ENCODE data around the gene GAPDH. TPM values are rescaled to one million over a fixed set of nuclear protein-coding genes. Genes with fewer than 3 reads are reported as not detected.
"Not testable (repeated sequence)": the region's sequence is repeated elsewhere in the genome, so short reads cannot be mapped to it uniquely, and the experiment has no call there.

The GAPDH gene
- total and polyA plus RNA-seq, 12 donors = 1,734 to 4,338 (median 2,450) TPM

- no peaks in the 10 kb centered on the region for H3K9me3 ChIP-seq (replicated peaks in 1 of 3)
- H3K4me1 ChIP-seq (replicated peaks in 1 of 2) = peaks cover 42 to 62% of the 10 kb centered on the region in 2 donors
- H3K36me3 ChIP-seq (replicated peaks in 1 of 2) = peaks cover 0 to 25% of the 10 kb centered on the region in 2 donors
- TF ChIP-seq CTCF (IDR thresholded peaks at IDR 0.05) (peak; percentile 37 to 53 (median 48)), POLR2A (IDR thresholded peaks at IDR 0.05) (peak in 1 of 2 donors; percentile 3)
- H3K27me3 ChIP-seq = no peaks in the 10 kb centered on the region
- peak in 6 of 7 donors; percentile 75 to 91 (median 80) for DNase-seq
- peak overlapping the region in 2 of 4 donors; percentile 67 to 85 for H3K4me3 ChIP-seq
- 11 to 14% (median 13%) methylated on average over 22 of the region's 22 CpGs for WGBS, 4 donors
- peak overlapping the region; percentile 47 to 91 (median 77) for H3K27ac ChIP-seq
- intact Hi-C loops (cut with DNase I) = no loop called here
Measured at GRCh38 chr12:6554168-6555017, 20.1 kb downstream of the GAPDH start.

- intact Hi-C loops (cut with DNase I) = no loop called here
- Histone ChIP-seq H3K27me3 (no peaks in the 10 kb centered on the region), H3K9me3 (replicated peaks in 1 of 3) (no peaks in the 10 kb centered on the region), H3K27ac (peak overlapping the region; percentile 47 to 91 (median 77)), H3K36me3 (replicated peaks in 1 of 2) (peaks cover 0 to 29% of the 10 kb centered on the region in 2 donors), H3K4me3 (peak overlapping the region; percentile 67 to 89 (median 78)), H3K4me1 (replicated peaks in 1 of 2) (peaks cover 37 to 54% of the 10 kb centered on the region in 2 donors)
- DNase-seq = peak in 2 of 7 donors; percentile 29 to 37
- TF ChIP-seq POLR2A (IDR thresholded peaks at IDR 0.05) = no peak
- TF ChIP-seq CTCF (IDR thresholded peaks at IDR 0.05) = no peak
- 1 to 2% (median 1%) methylated on average over 30 to 61 of the region's 61 CpGs for WGBS, 4 donors
Measured at GRCh38 chr12:6555018-6555691, 20.8 kb downstream of the GAPDH start.

- intact Hi-C loops (cut with DNase I); H3K9me3 ChIP-seq (replicated peaks in 1 of 3); H3K27me3 ChIP-seq; DNase-seq: not testable (repeated sequence)
- Histone ChIP-seq H3K36me3 (replicated peaks in 1 of 2) (peaks cover 0 to 42% of the 10 kb centered on the region in 2 donors), H3K27ac (peak overlapping the region in 2 of 5 donors; percentile 77 to 91), H3K4me3 (peak overlapping the region in 1 of 4 donors; percentile 85), H3K4me1 (replicated peaks in 1 of 2) (peaks cover 33 to 41% of the 10 kb centered on the region in 2 donors)
- 82 to 87% (median 85%) methylated on average over 7 of the region's 7 CpGs for WGBS, 4 donors
Measured at GRCh38 chr12:6556496-6556817, 22.1 kb downstream of the GAPDH start.

GRCh38 chr12:6556857-6557256 is 22.5 kb downstream of the GAPDH start:
- peaks cover 29 to 37% of the 10 kb centered on the region in 2 donors for H3K4me1 ChIP-seq (replicated peaks in 1 of 2)
- WGBS, 4 donors = 78 to 89% (median 84%) methylated on average over 3 to 4 of the region's 4 CpGs

More at GRCh38 chr12:6556857-6557256, 22.5 kb downstream of the GAPDH start:
- H3K4me3 ChIP-seq = no peak overlapping the region
- no peaks in the 10 kb centered on the region for H3K27me3 ChIP-seq
- peak overlapping the region in 1 of 5 donors; percentile 77 for H3K27ac ChIP-seq
- no peaks in the 10 kb centered on the region for H3K9me3 ChIP-seq (replicated peaks in 1 of 3)
- no peak for TF ChIP-seq POLR2A (IDR thresholded peaks at IDR 0.05)
- DNase-seq = no peak
- intact Hi-C loops (cut with DNase I) = no loop called here
- peaks cover 0 to 46% of the 10 kb centered on the region in 2 donors for H3K36me3 ChIP-seq (replicated peaks in 1 of 2)
